PC-3 (cell line): ENCODE measurements around the gene PEX16. TPM values are rescaled to one million over a fixed set of nuclear protein-coding genes. Genes with fewer than 3 reads are reported as not detected.

Experiments
- ATAC-seq: fragments of 200-7000 bp; cut with Tn5 transposase; 2 replicates; pipeline ENCODE4 v1.9.1; 2020; ENCODE audit warnings: mild to moderate bottlenecking, moderate library complexity
- BruUV-seq: library from RNA; stranded (reverse); fragments of 400-500 nt; replicated peaks from 2 replicates; lab custom pipeline; 2021; lab: Mats Ljungman, UMichigan
- CTCF ChIA-PET: fragments of 300-600 bp; sonication (Branson Sonifier 250); formaldehyde crosslinking; loops from one replicate; lab custom pipeline; 2022; ENCODE audit warnings: antibody characterized with exemption; lab: Charles Lee
- POLR2A ChIA-PET: fragments of 300-600 bp; sonication (Branson Sonifier 250); formaldehyde crosslinking; loops from one replicate; lab custom pipeline; 2022; ENCODE audit warnings: antibody characterized with exemption; ENCODE audit not compliant: unreplicated experiment; lab: Charles Lee
- DNase-seq: peaks from one replicate; pipeline ENCODE4 v3.0.0-alpha.2; 2015
- H2AFZ ChIP-seq: fragments of 300-600 bp; sonication (generic); 2 replicates; pipeline ENCODE4 v1.6.0; 2016; ENCODE audit warnings: antibody characterized with exemption, low read length
- H3F3A ChIP-seq: fragments of 300-600 bp; sonication (generic); one replicate; pipeline ENCODE4 v1.6.0; 2017; ENCODE audit warnings: antibody characterized with exemption, low read length, control low read depth, mild to moderate bottlenecking; ENCODE audit not compliant: unreplicated experiment
- H3K27ac ChIP-seq: fragments of 300-600 bp; sonication (generic); 2 replicates; pipeline ENCODE4 v1.5.1; 2016; ENCODE audit warnings: mild to moderate bottlenecking, low read length
- H3K27me3 ChIP-seq: fragments of 300-600 bp; sonication (generic); 2 replicates; pipeline ENCODE4 v1.6.1; 2016; ENCODE audit warnings: low read length, mixed read lengths
- H3K36me3 ChIP-seq: fragments of 300-600 bp; sonication (generic); 2 replicates; pipeline ENCODE4 v1.6.1; 2016; ENCODE audit warnings: low read depth, mixed run types, low read length, mixed read lengths
- H3K4me1 ChIP-seq: fragments of 300-600 bp; sonication (generic); 2 replicates; pipeline ENCODE4 v1.5.1; 2016; ENCODE audit warnings: low read length; ENCODE audit not compliant: insufficient read depth
- H3K4me2 ChIP-seq: fragments of 300-600 bp; sonication (generic); 2 replicates; pipeline ENCODE4 v1.6.0; 2016; ENCODE audit warnings: low read length
- H3K4me3 ChIP-seq: fragments of 300-600 bp; sonication (generic); 2 replicates; pipeline ENCODE4 v1.5.1; 2016; ENCODE audit warnings: mild to moderate bottlenecking, low read length, mixed read lengths
- H3K79me2 ChIP-seq: fragments of 300-600 bp; sonication (generic); 2 replicates; pipeline ENCODE4 v1.6.1; 2017; ENCODE audit warnings: low read length, mixed read lengths
- H3K9ac ChIP-seq: fragments of 300-600 bp; sonication (generic); 2 replicates; pipeline ENCODE4 v1.6.0; 2016; ENCODE audit warnings: mild to moderate bottlenecking, low read length
- H3K9me2 ChIP-seq: fragments of 300-600 bp; sonication (generic); replicated peaks from 2 replicates; pipeline ENCODE4 v1.6.1; 2016; ENCODE audit warnings: mixed run types, low read length, mixed read lengths
- H3K9me3 ChIP-seq: fragments of 300-600 bp; sonication (generic); 2 replicates; pipeline ENCODE4 v1.6.1; 2016; ENCODE audit warnings: low read length, mixed read lengths
- H4K20me1 ChIP-seq: fragments of 300-600 bp; sonication (generic); 2 replicates; pipeline ENCODE4 v1.6.1; 2016; ENCODE audit warnings: low read length, mixed read lengths
- CTCF ChIP-seq: fragments of 300-600 bp; sonication (generic); conservative IDR thresholded peaks from 2 replicates; pipeline ENCODE4 v1.5.1; 2017; ENCODE audit warnings: antibody characterized with exemption, low read depth, mild to moderate bottlenecking, low read length
- EZH2 ChIP-seq: fragments of 300-600 bp; sonication (generic); IDR thresholded peaks from one replicate; pipeline ENCODE4 v1.6.1; 2017; ENCODE audit warnings: antibody characterized with exemption, mild to moderate bottlenecking, low read length; ENCODE audit not compliant: unreplicated experiment
- EZH2phosphoT487 ChIP-seq: fragments of 300-600 bp; sonication (generic); IDR thresholded peaks from 2 replicates; pipeline ENCODE4 v1.6.1; 2018; ENCODE audit warnings: mild to moderate bottlenecking, antibody characterized with exemption, low read length, borderline replicate concordance
- intact Hi-C: fragments of 100-400 bp; cut with micrococcal nuclease; formaldehyde crosslinking; loops from 2 replicates; pipeline ENCODE4 v1.9.0; 2023
- total RNA-seq: library from RNA; depleted of rRNA; stranded (reverse); fragments of >200 nt; gene quantifications from 2 replicates; pipeline ENCODE4 v1.2.3, GENCODE V29; 2014

PEX16 gene
- total RNA-seq, 1 experiment from 2014 or later, result 56.7 TPM

- Histone ChIP-seq H3K4me3 (no peak overlapping the region), H3K36me3 (no peaks in the 10 kb centered on the region), H4K20me1 (no peaks in the 10 kb centered on the region), H2AFZ (no peak overlapping the region), H3K9me3 (no peaks in the 10 kb centered on the region), H3K4me2 (no peak overlapping the region), H3K9me2 (no peaks in the 10 kb centered on the region), H3K4me1 (0 out of 2 replicates have a peak, but pooled peaks cover 7% of the 10 kb centered on the region), H3K9ac (no peak overlapping the region), H3K79me2 (no peaks in the 10 kb centered on the region), H3F3A (no peaks in the 10 kb centered on the region), H3K27ac (no peak overlapping the region), H3K27me3 (no peaks in the 10 kb centered on the region)
- ChIA-PET POLR2A (no interaction called here), CTCF (no interaction called here)
- ATAC-seq (no peak), DNase-seq (no peak)
- intact Hi-C loops, result no loop called here
- BruUV-seq, result no TSS peak
- TF ChIP-seq EZH2phosphoT487 (no peak), CTCF (no peak), EZH2 (no peak)
Measured at GRCh38 chr11:45899086-45899447, 18.6 kb downstream of the PEX16 start.

- Histone ChIP-seq H3K27ac (no peak overlapping the region), H3K4me1 (0 out of 2 replicates have a peak, but pooled peaks cover 7% of the 10 kb centered on the region), H2AFZ (no peak overlapping the region), H3K79me2 (no peaks in the 10 kb centered on the region), H3K9me2 (no peaks in the 10 kb centered on the region), H3K4me3 (no peak overlapping the region), H3K9ac (no peak overlapping the region), H3K27me3 (no peaks in the 10 kb centered on the region), H3F3A (no peaks in the 10 kb centered on the region), H3K9me3 (no peaks in the 10 kb centered on the region), H3K36me3 (no peaks in the 10 kb centered on the region), H4K20me1 (no peaks in the 10 kb centered on the region), H3K4me2 (no peak overlapping the region)
- DNase-seq (no peak), ATAC-seq (no peak)
- TF ChIP-seq EZH2 (no peak), EZH2phosphoT487 (no peak), CTCF (no peak)
- intact Hi-C loops, result no loop called here
- CTCF ChIA-PET, result no interaction called here
- POLR2A ChIA-PET, result no interaction called here
- BruUV-seq, result no TSS peak
Measured at GRCh38 chr11:45897556-45897955, 20.1 kb downstream of the PEX16 start.

GRCh38 chr11:45896422-45896984, 21.2 kb downstream of the PEX16 start:
- Histone ChIP-seq H3K9ac (no peak overlapping the region), H3K79me2 (no peaks in the 10 kb centered on the region), H3K36me3 (no peaks in the 10 kb centered on the region), H3F3A (no peaks in the 10 kb centered on the region), H3K9me2 (no peaks in the 10 kb centered on the region), H3K27ac (no peak overlapping the region), H2AFZ (no peak overlapping the region), H3K4me1 (0 out of 2 replicates have a peak, but pooled peaks cover 7% of the 10 kb centered on the region), H3K4me2 (no peak overlapping the region), H3K9me3 (no peaks in the 10 kb centered on the region), H4K20me1 (no peaks in the 10 kb centered on the region), H3K4me3 (no peak overlapping the region), H3K27me3 (no peaks in the 10 kb centered on the region)
- ChIA-PET CTCF (no interaction called here), POLR2A (no interaction called here)
- ATAC-seq, result no peak
- no peak for DNase-seq
- intact Hi-C loops, result no loop called here
- BruUV-seq, result no TSS peak
- TF ChIP-seq CTCF (no peak), EZH2phosphoT487 (no peak), EZH2 (no peak)
